Ovary (tissue), 9 donors: Measurements from ENCODE around the gene HUNK. TPM values are rescaled to one million over a fixed set of nuclear protein-coding genes. Genes with fewer than 3 reads are reported as not detected.

Experiments used
- DNase-seq, 5 donors: peaks; one replicate each; pipeline ENCODE4 v3.0.0-alpha.2; 2019 to 2020
- H3K27ac ChIP-seq, 2 donors: fragments of 200-600 bp; one replicate each; pipeline versions ENCODE4 v1.5.1 to v1.8.0; 2019 to 2022
- H3K27me3 ChIP-seq: fragments of 200-600 bp; one replicate; pipeline ENCODE4 v1.8.0; 2022
- H3K36me3 ChIP-seq: fragments of 200-600 bp; sonication (generic); one replicate; pipeline ENCODE4 v1.5.1; 2019
- H3K4me1 ChIP-seq: one replicate; pipeline ENCODE4 v1.8.1; 2013; ENCODE audit warnings: mild to moderate bottlenecking, moderate library complexity; ENCODE audit not compliant: insufficient read depth
- H3K4me3 ChIP-seq: fragments of 200-600 bp; sonication (generic); one replicate; pipeline ENCODE4 v1.5.1; 2017
- H3K9me3 ChIP-seq, 2 donors: fragments of 200-600 bp in 1 of 2; sonication (generic) in 1 of 2; one replicate each; pipeline versions ENCODE4 v1.5.1 to v1.8.1; 2013 to 2019; ENCODE audit warnings: mild to moderate bottlenecking in 1 of 2, moderate library complexity in 1 of 2
- CTCF ChIP-seq, 3 donors: fragments of 450-650 bp in 2 of 3; fragments of 200-600 bp in 1 of 3; IDR thresholded peaks; one replicate each; pipeline versions ENCODE4 v1.5.1 to v1.8.0; 2016 to 2022; ENCODE audit warnings: antibody characterized with exemption in 3 of 3, mild to moderate bottlenecking in 1 of 3
- EP300 ChIP-seq: sonication (generic); formaldehyde crosslinking; IDR thresholded peaks from one replicate; pipeline ENCODE4 v1.6.1; 2017; ENCODE audit warnings: antibody characterized with exemption
- POLR2A ChIP-seq: fragments of 450-650 bp; IDR thresholded peaks from one replicate; pipeline ENCODE4 v1.6.1; 2017; ENCODE audit warnings: antibody characterized with exemption, mild to moderate bottlenecking, moderate library complexity
- WGBS, 3 donors: extraction: QIAGEN DNeasy Blood & Tissue Kit in 1 of 3; methylation state at CpG; one replicate each; pipeline versions ENCODE4 v1.1.5 to v1.1.7; 2013 to 2017; 5-methylcytosine and 5-hydroxymethylcytosine counted together
- intact Hi-C, 4 donors: fragments of 100-400 bp; cut with DNase I; formaldehyde crosslinking; loops; one replicate each; pipeline versions ENCODE4 v1.11.0 to v1.15.1; 2022 to 2023
- polyA plus RNA-seq, 2 donors: library from polyadenylated mRNA; stranded (reverse); fragments of 200-250 nt in 1 of 2; fragments of 350-450 nt in 1 of 2; fragmentation: Illumina TruSeq in 1 of 2; extraction: RNeasy Lipid Tissue Mini Kit (QIAGEN cat#74804) in 1 of 2; gene quantifications; one replicate each; pipeline ENCODE4 v1.2.3, GENCODE V29; 2013 to 2014
- total RNA-seq, 7 donors: library from RNA; depleted of rRNA in 2 of 7; stranded (reverse); fragments of >200 nt in 2 of 7; fragmentation: NEBNext Ultra II Directional in 3 of 7; extraction: Animal tissue kit (Norgen Biotek cat#: 25700) in 3 of 7; gene quantifications; one replicate each; pipeline versions ENCODE4 v1.1.0 to v1.2.4, GENCODE V29; 2016 to 2023
- donor health status: DM: no; HTN: no; CAD: no; lungs with moderate emphysema.
- donor health status: DM: no; HTN: no; CAD: no.
- donor health status: Bipolar disorder and iron deficiency.
- donor health status: DM: yes; HTN: yes; CAD: no.
- donor health status: DM: no; HTN: no; CAD: no.
- donor health status: DM: yes; HTN: yes; CAD: no.

Gene HUNK
- total and polyA plus RNA-seq, 9 donors = under 0.01 to 4.9 (median 1.6) TPM

- Histone ChIP-seq H3K9me3 (no peaks in the 10 kb centered on the region), H3K4me1 (peaks cover 2% of the 10 kb centered on the region), H3K36me3 (no peaks in the 10 kb centered on the region), H3K4me3 (no peak overlapping the region), H3K27me3 (no peaks in the 10 kb centered on the region), H3K27ac (no peak overlapping the region)
- intact Hi-C loops = no loop called here
- WGBS, 3 donors = 81 to 88% (median 87%) methylated on average over 4 of the region's 4 CpGs
- TF ChIP-seq CTCF (IDR thresholded peaks at IDR 0.05) (no peak), POLR2A (no peak), EP300 (no peak)
- DNase-seq = no peak
Observed at GRCh38 chr21:31914472-31914871, 41.7 kb downstream of the HUNK start.

- no peak for DNase-seq
- no peak overlapping the region for H3K27ac ChIP-seq
- H3K4me3 ChIP-seq = no peak overlapping the region
- no peak for TF ChIP-seq CTCF (IDR thresholded peaks at IDR 0.05)
- TF ChIP-seq EP300 = no peak
- TF ChIP-seq POLR2A = no peak
- WGBS, 3 donors = 83 to 91% (median 84%) methylated on average over 3 of the region's 3 CpGs
- H3K4me1 ChIP-seq = no peaks in the 10 kb centered on the region
- H3K27me3 ChIP-seq = no peaks in the 10 kb centered on the region
- intact Hi-C loops = no loop called here
- H3K9me3 ChIP-seq = no peaks in the 10 kb centered on the region
- H3K36me3 ChIP-seq = no peaks in the 10 kb centered on the region
Observed at GRCh38 chr21:31915566-31915965, 42.7 kb downstream of the HUNK start.

- Histone ChIP-seq H3K27me3 (no peaks in the 10 kb centered on the region), H3K9me3 (no peaks in the 10 kb centered on the region), H3K4me1 (no peaks in the 10 kb centered on the region), H3K36me3 (no peaks in the 10 kb centered on the region), H3K27ac (no peak overlapping the region), H3K4me3 (no peak overlapping the region)
- TF ChIP-seq POLR2A (no peak), EP300 (no peak), CTCF (IDR thresholded peaks at IDR 0.05) (no peak)
- DNase-seq = no peak
- intact Hi-C loops = no loop called here
- 91 to 97% (median 93%) methylated on average over 7 of the region's 7 CpGs for WGBS, 3 donors
Observed at GRCh38 chr21:31917108-31917507, 44.3 kb downstream of the HUNK start.

GRCh38 chr21:31918250-31918775 lies 45.5 kb downstream of the HUNK start:
- Histone ChIP-seq H3K4me1 (no peaks in the 10 kb centered on the region), H3K4me3 (no peak overlapping the region), H3K9me3 (no peaks in the 10 kb centered on the region), H3K27ac (no peak overlapping the region), H3K36me3 (no peaks in the 10 kb centered on the region), H3K27me3 (no peaks in the 10 kb centered on the region)
- 92 to 96% (median 94%) methylated on average over 3 of the region's 3 CpGs for WGBS, 3 donors
- no peak for TF ChIP-seq POLR2A
- no peak for TF ChIP-seq EP300
- no peak for TF ChIP-seq CTCF (IDR thresholded peaks at IDR 0.05)
- no peak for DNase-seq
- intact Hi-C loops = no loop called here
